Caco-2 (cell line): ENCODE results near the gene RTN4RL1. TPM values are rescaled to one million over a fixed set of nuclear protein-coding genes. Genes with fewer than 3 reads are reported as not detected.

Experiments used
- BruUV-seq: library from RNA; stranded (reverse); fragments of 400-500 nt; replicated peaks from 2 replicates; lab custom pipeline; 2021; lab: Mats Ljungman, UMichigan
- CTCF ChIA-PET: fragments of 300-600 bp; sonication (Branson Sonifier 250); formaldehyde crosslinking; loops from one replicate; lab custom pipeline; 2022; ENCODE audit warnings: antibody characterized with exemption; lab: Charles Lee
- POLR2A ChIA-PET: fragments of 300-600 bp; sonication (Branson Sonifier 250); formaldehyde crosslinking; loops from one replicate; lab custom pipeline; 2022; ENCODE audit warnings: antibody characterized with exemption; lab: Charles Lee
- DNase-seq, 2 experiments: peaks; one replicate each; pipeline versions ENCODE4 v3.0.0 to v3.0.0-alpha.2; 2020 to 2022
- H3K27me3 ChIP-seq: replicated peaks from 2 replicates; pipeline ENCODE4 v1.6.0; 2011; ENCODE audit warnings: low read length; ENCODE audit not compliant: control insufficient read depth, insufficient read depth
- H3K36me3 ChIP-seq: 2 replicates; pipeline ENCODE4 v1.5.1; 2011; ENCODE audit warnings: low read length; ENCODE audit not compliant: control insufficient read depth, insufficient read depth
- H3K4me1 ChIP-seq: fragments of 250-450 bp; sonication (Bioruptor Pico); 2 replicates; pipeline ENCODE4 v1.5.1; 2020; ENCODE audit warnings: mild to moderate bottlenecking
- H3K4me3 ChIP-seq: 2 replicates; pipeline ENCODE4 v1.5.1; 2011; ENCODE audit warnings: low read depth, mild to moderate bottlenecking, control low read depth, low read length
- H3K9me3 ChIP-seq: fragments of 250-450 bp; sonication (Bioruptor Pico); 2 replicates; pipeline ENCODE4 v1.5.1; 2020; ENCODE audit warnings: mild to moderate bottlenecking, moderate library complexity
- H3K27ac Mint-ChIP-seq: one replicate; pipeline ENCODE4 v1.8.0; 2022; ENCODE audit warnings: mixed read lengths; ENCODE audit not compliant: unreplicated experiment
- H3K27me3 Mint-ChIP-seq: one replicate; pipeline ENCODE4 v1.8.0; 2022; ENCODE audit warnings: mixed read lengths; ENCODE audit not compliant: insufficient read depth, unreplicated experiment
- H3K36me3 Mint-ChIP-seq: one replicate; pipeline ENCODE4 v1.8.0; 2022; ENCODE audit warnings: mild to moderate bottlenecking, mixed read lengths; ENCODE audit not compliant: insufficient read depth, unreplicated experiment
- H3K4me1 Mint-ChIP-seq: one replicate; pipeline ENCODE4 v1.8.0; 2022; ENCODE audit warnings: low read depth, mixed read lengths; ENCODE audit not compliant: unreplicated experiment
- H3K4me3 Mint-ChIP-seq: one replicate; pipeline ENCODE4 v1.8.0; 2022; ENCODE audit warnings: mild to moderate bottlenecking, moderate library complexity, mixed read lengths; ENCODE audit not compliant: unreplicated experiment
- H3K9me3 Mint-ChIP-seq: one replicate; pipeline ENCODE4 v1.8.0; 2022; ENCODE audit warnings: mixed read lengths; ENCODE audit not compliant: unreplicated experiment
- intact Hi-C: fragments of 100-400 bp; cut with micrococcal nuclease; formaldehyde crosslinking; loops from one replicate; pipeline ENCODE4 v1.10.0; 2022; ENCODE audit not compliant: unreplicated experiment
- total RNA-seq: library from RNA; stranded (reverse); gene quantifications from 2 replicates; pipeline ENCODE4 v1.2.3, GENCODE V29; 2022
- TF ChIP-seq, protein P1 (sequence below), 2 experiments: fragments of 200-600 bp in 1 of 2; IDR thresholded peaks; 1 replicate in 1 of 2; 2 replicates in 1 of 2; pipeline versions ENCODE4 v1.5.1 to v1.8.0; 2011 to 2022; ENCODE audit warnings: antibody characterized with exemption in 1 of 2, control low read depth in 1 of 2, inconsistent platforms in 1 of 2, low read depth in 1 of 2, low read length in 1 of 2, mild to moderate bottlenecking in 1 of 2, moderate library complexity in 1 of 2; ENCODE audit not compliant: insufficient read depth in 1 of 2, severe bottlenecking in 1 of 2, unreplicated experiment in 1 of 2

The RTN4RL1 gene
- total RNA-seq, 1 experiment from 2014 or later: 0.54 TPM

GRCh38 chr17:1907909-1908698 lies 117.0 kb downstream of the RTN4RL1 start:
- no peaks in the 10 kb centered on the region for H3K9me3 Mint-ChIP-seq
- no peak overlapping the region for H3K27ac Mint-ChIP-seq
- no peaks in the 10 kb centered on the region for H3K27me3 Mint-ChIP-seq
- TF ChIP-seq, protein P1, sequence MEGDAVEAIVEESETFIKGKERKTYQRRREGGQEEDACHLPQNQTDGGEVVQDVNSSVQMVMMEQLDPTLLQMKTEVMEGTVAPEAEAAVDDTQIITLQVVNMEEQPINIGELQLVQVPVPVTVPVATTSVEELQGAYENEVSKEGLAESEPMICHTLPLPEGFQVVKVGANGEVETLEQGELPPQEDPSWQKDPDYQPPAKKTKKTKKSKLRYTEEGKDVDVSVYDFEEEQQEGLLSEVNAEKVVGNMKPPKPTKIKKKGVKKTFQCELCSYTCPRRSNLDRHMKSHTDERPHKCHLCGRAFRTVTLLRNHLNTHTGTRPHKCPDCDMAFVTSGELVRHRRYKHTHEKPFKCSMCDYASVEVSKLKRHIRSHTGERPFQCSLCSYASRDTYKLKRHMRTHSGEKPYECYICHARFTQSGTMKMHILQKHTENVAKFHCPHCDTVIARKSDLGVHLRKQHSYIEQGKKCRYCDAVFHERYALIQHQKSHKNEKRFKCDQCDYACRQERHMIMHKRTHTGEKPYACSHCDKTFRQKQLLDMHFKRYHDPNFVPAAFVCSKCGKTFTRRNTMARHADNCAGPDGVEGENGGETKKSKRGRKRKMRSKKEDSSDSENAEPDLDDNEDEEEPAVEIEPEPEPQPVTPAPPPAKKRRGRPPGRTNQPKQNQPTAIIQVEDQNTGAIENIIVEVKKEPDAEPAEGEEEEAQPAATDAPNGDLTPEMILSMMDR (IDR thresholded peaks at IDR 0.05; ENCODE audit: insufficient read depth in 1 of 2, low read depth in 1 of 2, low read length in 1 of 2, severe bottlenecking in 1 of 2, unreplicated experiment in 1 of 2): no peak
- no peak overlapping the region for H3K4me3 ChIP-seq
- POLR2A ChIA-PET: interaction anchor here (0.6 to 1.1 kb wide), 2 partner anchors 53 to 118 kb away, joined by 4 to 5 read pairs; no protein-coding TSS in a partner anchor
- H3K36me3 ChIP-seq: no peaks in the 10 kb centered on the region
- peaks cover 6% of the 10 kb centered on the region for H3K4me1 Mint-ChIP-seq
- H3K9me3 ChIP-seq: no peaks in the 10 kb centered on the region
- CTCF ChIA-PET: interaction anchor here (0.9 to 3.3 kb wide), 15 partner anchors 10 to 337 kb away, joined by 3 to 185 read pairs (median 8); partner anchors contain the start of genes DPH1, HIC1, OVCA2 and RTN4RL1
- H3K4me3 Mint-ChIP-seq: no peak overlapping the region
- DNase-seq: no peak
- BruUV-seq: no TSS peak
- peaks cover 17% of the 10 kb centered on the region for H3K4me1 ChIP-seq
- intact Hi-C loops: loop anchor here (1.0 kb wide), 2 partner anchors 118 to 122 kb away; partner anchors contain the start of gene DPH1
- H3K36me3 Mint-ChIP-seq: no peaks in the 10 kb centered on the region
- no peaks in the 10 kb centered on the region for H3K27me3 ChIP-seq

DNA sequence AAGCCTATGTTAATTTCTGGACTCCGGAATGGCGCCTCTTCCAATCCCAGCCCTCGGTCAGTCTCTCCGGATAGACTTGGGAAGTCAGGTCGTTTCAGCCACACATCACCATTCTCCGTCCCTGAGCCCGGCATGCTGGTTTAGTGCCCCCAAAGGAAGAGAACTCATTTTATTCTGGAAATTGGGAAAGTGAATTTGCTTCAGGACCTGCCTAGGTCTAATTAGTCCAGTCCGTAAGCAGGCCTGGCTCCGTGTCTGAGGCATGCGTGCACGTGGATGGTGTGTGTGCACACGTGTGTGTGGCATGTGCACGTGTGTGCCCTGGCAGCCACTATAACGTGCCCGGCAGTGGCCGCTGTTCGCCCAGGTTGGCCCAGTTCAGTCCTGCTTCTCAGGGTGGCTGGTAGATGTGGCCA lies 117.9 kb downstream of the RTN4RL1 start:
- no peaks in the 10 kb centered on the region for H3K27me3 Mint-ChIP-seq
- intact Hi-C loops: no loop called here

DNA sequence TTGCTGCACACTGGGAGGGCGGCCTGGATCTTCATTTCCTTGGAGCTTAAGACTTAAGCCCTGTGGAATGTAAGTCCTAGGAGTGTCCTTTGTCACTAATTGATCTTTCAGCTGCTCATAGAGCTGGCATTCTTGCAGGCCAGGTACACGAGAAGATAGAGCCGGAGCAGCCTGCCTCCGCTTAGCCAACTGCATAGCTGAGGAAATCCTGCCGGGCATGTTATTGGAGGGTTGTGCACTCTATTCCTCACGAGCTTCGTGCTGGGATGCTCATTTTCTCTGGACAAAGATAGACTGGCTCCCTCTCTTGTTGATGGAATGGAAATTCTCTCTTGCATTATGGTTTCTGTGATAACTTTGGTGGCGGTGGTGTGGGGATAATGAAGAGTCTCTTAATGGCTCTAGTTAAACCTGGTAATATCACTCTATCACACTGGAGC lies 118.5 kb downstream of the RTN4RL1 start:
- H3K27me3 ChIP-seq: no peaks in the 10 kb centered on the region
- H3K4me1 Mint-ChIP-seq: peaks cover 6% of the 10 kb centered on the region
- no peaks in the 10 kb centered on the region for H3K27me3 Mint-ChIP-seq
- H3K4me3 ChIP-seq: no peak overlapping the region
- H3K9me3 ChIP-seq: no peaks in the 10 kb centered on the region
- no peak overlapping the region for H3K27ac Mint-ChIP-seq
- H3K4me1 ChIP-seq: peaks cover 17% of the 10 kb centered on the region
- BruUV-seq: no TSS peak
- H3K36me3 Mint-ChIP-seq: no peaks in the 10 kb centered on the region
- intact Hi-C loops: no loop called here
- DNase-seq: peak; percentile 49 to 56
- H3K4me3 Mint-ChIP-seq: no peak overlapping the region
- TF ChIP-seq, protein P1 (IDR thresholded peaks at IDR 0.05; ENCODE audit: insufficient read depth in 1 of 2, low read depth in 1 of 2, low read length in 1 of 2, severe bottlenecking in 1 of 2, unreplicated experiment in 1 of 2): no peak
- no peaks in the 10 kb centered on the region for H3K9me3 Mint-ChIP-seq
- ChIA-PET CTCF (interaction anchor here (0.6 to 1.6 kb wide), 5 partner anchors 15 to 338 kb away, joined by 3 to 19 read pairs (median 4); partner anchors contain the start of gene RTN4RL1), POLR2A (no interaction called here)
- no peaks in the 10 kb centered on the region for H3K36me3 ChIP-seq

More for the DNA sequence above, 117.9 kb downstream of the RTN4RL1 start:
- Mint-ChIP-seq H3K4me1 (peaks cover 6% of the 10 kb centered on the region), H3K36me3 (no peaks in the 10 kb centered on the region), H3K4me3 (no peak overlapping the region), H3K27ac (no peak overlapping the region), H3K9me3 (no peaks in the 10 kb centered on the region)
- Histone ChIP-seq H3K27me3 (no peaks in the 10 kb centered on the region), H3K4me1 (peaks cover 17% of the 10 kb centered on the region), H3K36me3 (no peaks in the 10 kb centered on the region), H3K9me3 (no peaks in the 10 kb centered on the region), H3K4me3 (no peak overlapping the region)
- DNase-seq: no peak
- ChIA-PET POLR2A (no interaction called here), CTCF (interaction anchor here (1.0 to 1.6 kb wide), 2 partner anchors 118 to 337 kb away, joined by 4 to 19 read pairs; partner anchors contain the start of gene RTN4RL1)
- TF ChIP-seq, protein P1 (IDR thresholded peaks at IDR 0.05; ENCODE audit: insufficient read depth in 1 of 2, low read depth in 1 of 2, low read length in 1 of 2, severe bottlenecking in 1 of 2, unreplicated experiment in 1 of 2): no peak
- no TSS peak for BruUV-seq
